Measurements from ENCODE around the gene RAB5IF.

- TF ChIP-seq CTCF (IDR thresholded peaks at IDR 0.05) (no peak), POLR2AphosphoS5 (IDR thresholded peaks at IDR 0.05) (no peak)
Observed at GRCh38 chr20:36632147-36632486, 26.5 kb downstream of the RAB5IF start.

Measured in esophagus muscularis mucosa (tissue), 3 donors.